ENCODE measurements around the gene PLPPR4.

The PLPPR4 gene

DNA sequence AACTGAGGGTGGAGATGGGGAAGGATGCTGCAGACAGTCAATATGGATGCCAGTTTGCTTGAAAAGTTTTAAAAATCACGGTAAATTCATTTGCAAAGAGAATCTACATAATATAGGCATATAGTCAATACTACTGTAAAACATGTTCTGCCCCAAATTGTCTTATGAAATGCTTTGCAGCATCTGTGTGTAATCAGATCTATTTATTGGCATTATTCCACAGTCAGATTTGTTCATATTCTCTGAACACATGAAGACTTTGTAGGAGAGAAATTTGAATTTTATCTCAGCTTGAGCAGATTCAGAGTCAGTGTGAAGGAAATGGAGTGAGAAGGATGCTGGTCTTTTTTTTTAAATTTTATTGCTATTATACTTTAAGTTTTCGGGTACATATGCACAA lies 88.5 kb downstream of the PLPPR4 start:
- DNase-seq, result no peak

DNA sequence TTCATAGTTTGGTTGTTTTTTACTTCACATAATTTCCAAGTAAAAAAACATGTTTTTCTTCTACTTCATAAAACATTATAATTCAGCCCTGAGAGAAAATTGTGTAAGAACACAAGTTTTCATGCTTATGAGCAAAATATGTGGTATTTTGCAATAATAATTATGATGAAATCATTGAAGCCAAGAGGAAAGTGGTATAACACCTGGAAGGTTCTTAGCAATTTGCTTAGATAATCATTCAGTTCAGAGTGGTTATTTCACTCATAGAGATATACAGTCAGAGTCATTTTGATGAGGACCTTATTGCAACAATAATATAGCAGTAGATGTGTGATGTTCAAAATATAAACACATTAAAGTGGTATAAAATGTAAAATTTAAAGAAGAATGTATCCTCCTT lies 94.5 kb downstream of the PLPPR4 start:
- DNase-seq, result no peak

All from SHP77 (cell line).